Panc1 (cell line): ENCODE measurements around the gene SPOCK1.

Source experiments
- CTCF ChIP-seq: fragments of 450-650 bp; IDR thresholded peaks from 2 replicates; pipeline ENCODE4 v1.5.1; 2017; ENCODE audit warnings: mild to moderate bottlenecking
- SIN3A ChIP-seq: IDR thresholded peaks from 2 replicates; pipeline ENCODE4 v1.6.1; 2012; ENCODE audit warnings: low read depth, mild to moderate bottlenecking, low read length, moderate library complexity, borderline replicate concordance; ENCODE audit not compliant: insufficient read depth

GRCh38 chr5:137082951-137083350 is 416.2 kb downstream of the SPOCK1 start:
- TF ChIP-seq SIN3A (no peak), CTCF (no peak)
